ENCODE data around the gene SEC14L1. TPM values are rescaled to one million over a fixed set of nuclear protein-coding genes. Genes with fewer than 3 reads are reported as not detected.
A peak's percentile ranks its signal among the peaks of the same experiment; 100 is the strongest.

Gene SEC14L1
- total RNA-seq, 4 donors from 2014 or later = 38.4 to 86.1 (median 40.1) TPM

GRCh38 chr17:77230436-77230830 is 89.7 kb downstream of the SEC14L1 start:
- no peaks in the 10 kb centered on the region for H3K9me3 ChIP-seq
- no CpG with 5 or more reads among the region's 6 CpGs for WGBS, 2 donors (ENCODE audit: low coverage in 1 of 2)
- no peak for TF ChIP-seq POLR2AphosphoS5 (IDR thresholded peaks at IDR 0.05)
- no peak overlapping the region for H3K4me3 ChIP-seq
- H3K27me3 ChIP-seq = no peaks in the 10 kb centered on the region
- H3K36me3 ChIP-seq = no peaks in the 10 kb centered on the region
- ATAC-seq = no peak
- H3K27ac ChIP-seq = no peak overlapping the region
- peaks cover 0 to 14% (median 6%) of the 10 kb centered on the region in 3 donors for H3K4me1 ChIP-seq

GRCh38 chr17:77231076-77231871 is 90.5 kb downstream of the SEC14L1 start:
- Histone ChIP-seq H3K4me3 (no peak overlapping the region), H3K36me3 (no peaks in the 10 kb centered on the region), H3K27me3 (no peaks in the 10 kb centered on the region), H3K9me3 (no peaks in the 10 kb centered on the region), H3K4me1 (peaks cover 0 to 21% (median 8%) of the 10 kb centered on the region in 3 donors), H3K27ac (no peak overlapping the region)
- 91 to 100% methylated on average over 3 to 9 of the region's 11 CpGs for WGBS, 2 donors (ENCODE audit: low coverage in 1 of 2)
- ATAC-seq = no peak
- TF ChIP-seq POLR2AphosphoS5 (IDR thresholded peaks at IDR 0.05) (no peak), EP300 (IDR thresholded peaks at IDR 0.05) (no peak), CTCF (IDR thresholded peaks at IDR 0.05) (no peak), POLR2A (IDR thresholded peaks at IDR 0.05) (no peak)

- Histone ChIP-seq H3K9me3 (no peaks in the 10 kb centered on the region), H3K4me1 (peaks cover 0 to 21% (median 8%) of the 10 kb centered on the region in 3 donors), H3K27me3 (no peaks in the 10 kb centered on the region), H3K36me3 (no peaks in the 10 kb centered on the region), H3K27ac (peak overlapping the region in 1 of 4 donors; percentile 4), H3K4me3 (no peak overlapping the region)
- no peak for TF ChIP-seq EP300 (IDR thresholded peaks at IDR 0.05)
- no peak for TF ChIP-seq POLR2AphosphoS5 (IDR thresholded peaks at IDR 0.05)
- no peak for TF ChIP-seq CTCF (IDR thresholded peaks at IDR 0.05)
- TF ChIP-seq POLR2A (IDR thresholded peaks at IDR 0.05) = no peak
- no peak for ATAC-seq
- WGBS, 2 donors (ENCODE audit: low coverage in 1 of 2) = 96 to 98% methylated on average over 9 to 10 of the region's 10 CpGs
These were observed 92.4 kb downstream of the SEC14L1 start for GRCh38 chr17:77233127-77233526.

- TF ChIP-seq EP300 (IDR thresholded peaks at IDR 0.05) (no peak), POLR2AphosphoS5 (IDR thresholded peaks at IDR 0.05) (peak; percentile 41)
- Histone ChIP-seq H3K9me3 (no peaks in the 10 kb centered on the region), H3K4me3 (no peak overlapping the region), H3K4me1 (peaks cover 0 to 21% (median 8%) of the 10 kb centered on the region in 3 donors), H3K36me3 (no peaks in the 10 kb centered on the region), H3K27me3 (no peaks in the 10 kb centered on the region), H3K27ac (peak overlapping the region in 2 of 4 donors; percentile 4 to 70)
- no peak for ATAC-seq
- 43 to 58% methylated on average over 4 to 7 of the region's 21 CpGs for WGBS, 2 donors (ENCODE audit: low coverage in 1 of 2)
These were observed 93.0 kb downstream of the SEC14L1 start for GRCh38 chr17:77233635-77234334.

- Histone ChIP-seq H3K27ac (peak overlapping the region; percentile 12 to 79 (median 72)), H3K4me3 (no peak overlapping the region), H3K36me3 (no peaks in the 10 kb centered on the region), H3K27me3 (no peaks in the 10 kb centered on the region), H3K9me3 (no peaks in the 10 kb centered on the region), H3K4me1 (peaks cover 0 to 21% (median 8%) of the 10 kb centered on the region in 3 donors)
- no peak for ATAC-seq
- TF ChIP-seq EP300 (IDR thresholded peaks at IDR 0.05) (no peak), CTCF (IDR thresholded peaks at IDR 0.05) (no peak), POLR2A (IDR thresholded peaks at IDR 0.05) (no peak), POLR2AphosphoS5 (IDR thresholded peaks at IDR 0.05) (no peak)
- 93 to 97% methylated on average over 2 to 6 of the region's 9 CpGs for WGBS, 2 donors (ENCODE audit: low coverage in 1 of 2)
These were observed 93.9 kb downstream of the SEC14L1 start for GRCh38 chr17:77234695-77235094.
